Gastrocnemius medialis (tissue), 4 donors: ENCODE results near the gene CAVIN2. TPM values are rescaled to one million over a fixed set of nuclear protein-coding genes. Genes with fewer than 3 reads are reported as not detected.

Source experiments
- ATAC-seq, 2 donors: fragments of 150-250 bp; one replicate each; pipeline ENCODE4 v1.9.1; 2016
- DNase-seq, 2 donors: peaks; one replicate each; pipeline ENCODE4 v3.0.0-alpha.2; 2019
- H3K27ac ChIP-seq, 4 donors: fragments of 200-600 bp; sonication (generic); 1 replicate in 1 of 4; 2 replicates in 3 of 4; pipeline ENCODE4 v1.5.1; 2016 to 2018; ENCODE audit warnings: mild to moderate bottlenecking in 2 of 4, moderate library complexity in 1 of 4
- H3K27me3 ChIP-seq, 3 donors: fragments of 200-600 bp; sonication (generic) in 2 of 3; 1 replicate in 1 of 3; 2 replicates in 2 of 3; pipeline versions ENCODE4 v1.5.1 to v1.6.0; 2016 to 2019; ENCODE audit warnings: mild to moderate bottlenecking in 1 of 3, moderate library complexity in 1 of 3
- H3K36me3 ChIP-seq, 2 donors: fragments of 200-600 bp; sonication (generic) in 1 of 2; one replicate each; pipeline ENCODE4 v1.5.1; 2017 to 2018
- H3K4me1 ChIP-seq, 2 donors: fragments of 200-600 bp; sonication (generic) in 1 of 2; one replicate each; pipeline ENCODE4 v1.5.1; 2016 to 2017; ENCODE audit warnings: mild to moderate bottlenecking in 2 of 2
- H3K4me3 ChIP-seq, 4 donors: fragments of 200-600 bp; sonication (generic) in 3 of 4; 1 replicate in 1 of 4; 2 replicates in 3 of 4; pipeline ENCODE4 v1.5.1; 2016 to 2019; ENCODE audit warnings: mild to moderate bottlenecking in 2 of 4
- H3K9me3 ChIP-seq, 3 donors: fragments of 200-600 bp; sonication (generic) in 2 of 3; 1 replicate in 1 of 3; 2 replicates in 2 of 3; pipeline ENCODE4 v1.5.1; 2016 to 2019
- POLR2A ChIP-seq, 2 donors: fragments of 450-650 bp; IDR thresholded peaks; one replicate each; pipeline ENCODE4 v1.6.1; 2017; ENCODE audit warnings: antibody characterized with exemption in 2 of 2, mild to moderate bottlenecking in 2 of 2, moderate library complexity in 2 of 2
- in situ Hi-C, 4 donors: fragments of 200-750 bp; cut with MboI; loops; one replicate each; pipeline versions ENCODE4 v1.15.0 to v1.8.0; 2017; ENCODE audit warnings: low sequenced_read_pairs in 4 of 4
- intact Hi-C: fragments of 100-400 bp; cut with DNase I; formaldehyde crosslinking; loops from one replicate; pipeline ENCODE4 v1.15.1; 2023; ENCODE audit warnings: low total_unique reads
- total RNA-seq, 4 donors: library from RNA; depleted of rRNA; stranded (reverse); fragments of >200 nt; gene quantifications; one replicate each; pipeline versions ENCODE4 v1.1.0 to v1.2.3, GENCODE V29; 2016
- TF ChIP-seq, protein P1 (sequence below), 5 experiments: fragments of 450-650 bp in 3 of 5; fragments of 200-600 bp in 2 of 5; sonication (generic) in 2 of 5; IDR thresholded peaks in 4 of 5; conservative IDR thresholded peaks in 1 of 5; 1 replicate in 4 of 5; 2 replicates in 1 of 5; pipeline ENCODE4 v1.5.1; 2016 to 2019; ENCODE audit warnings: antibody characterized with exemption in 5 of 5, mild to moderate bottlenecking in 3 of 5, moderate library complexity in 3 of 5

The CAVIN2 gene
- total RNA-seq, 4 donors from 2014 or later = 15.1 to 35.4 (median 31.1) TPM

DNA sequence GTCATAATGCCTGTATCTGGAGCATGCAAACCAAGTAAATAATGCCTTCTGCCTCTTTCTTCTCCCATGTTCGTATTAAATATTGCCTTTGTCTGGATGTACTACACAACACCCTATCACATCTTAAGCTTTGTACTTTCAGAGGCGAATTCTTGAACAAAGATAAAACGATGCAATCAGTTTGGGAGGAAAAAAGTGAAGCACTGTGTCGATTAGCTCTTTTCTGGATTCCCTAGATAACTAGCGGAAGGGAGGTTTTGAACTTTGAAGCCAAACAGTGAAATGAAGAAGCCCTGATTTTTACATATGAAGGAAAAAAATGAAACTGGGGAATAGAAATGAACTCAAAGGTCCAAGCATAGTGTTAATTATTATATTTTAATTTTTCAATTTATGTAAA, 44.7 kb downstream of the CAVIN2 start:
- ATAC-seq (no peak), DNase-seq (no peak)
- H3K27ac ChIP-seq = no peak overlapping the region
- H3K27me3 ChIP-seq = no peaks in the 10 kb centered on the region
- H3K9me3 ChIP-seq = no peaks in the 10 kb centered on the region
- no peaks in the 10 kb centered on the region for H3K4me1 ChIP-seq
- no peaks in the 10 kb centered on the region for H3K36me3 ChIP-seq
- TF ChIP-seq, protein P1, sequence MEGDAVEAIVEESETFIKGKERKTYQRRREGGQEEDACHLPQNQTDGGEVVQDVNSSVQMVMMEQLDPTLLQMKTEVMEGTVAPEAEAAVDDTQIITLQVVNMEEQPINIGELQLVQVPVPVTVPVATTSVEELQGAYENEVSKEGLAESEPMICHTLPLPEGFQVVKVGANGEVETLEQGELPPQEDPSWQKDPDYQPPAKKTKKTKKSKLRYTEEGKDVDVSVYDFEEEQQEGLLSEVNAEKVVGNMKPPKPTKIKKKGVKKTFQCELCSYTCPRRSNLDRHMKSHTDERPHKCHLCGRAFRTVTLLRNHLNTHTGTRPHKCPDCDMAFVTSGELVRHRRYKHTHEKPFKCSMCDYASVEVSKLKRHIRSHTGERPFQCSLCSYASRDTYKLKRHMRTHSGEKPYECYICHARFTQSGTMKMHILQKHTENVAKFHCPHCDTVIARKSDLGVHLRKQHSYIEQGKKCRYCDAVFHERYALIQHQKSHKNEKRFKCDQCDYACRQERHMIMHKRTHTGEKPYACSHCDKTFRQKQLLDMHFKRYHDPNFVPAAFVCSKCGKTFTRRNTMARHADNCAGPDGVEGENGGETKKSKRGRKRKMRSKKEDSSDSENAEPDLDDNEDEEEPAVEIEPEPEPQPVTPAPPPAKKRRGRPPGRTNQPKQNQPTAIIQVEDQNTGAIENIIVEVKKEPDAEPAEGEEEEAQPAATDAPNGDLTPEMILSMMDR (IDR thresholded peaks at IDR 0.05 in 4 of 5, conservative IDR thresholded peaks at IDR 0.05 in 1 of 5) = no peak
- TF ChIP-seq POLR2A (IDR thresholded peaks at IDR 0.05) = no peak
- in situ Hi-C loops = loop anchor here in 1 of 4 donors (10.0 kb wide), 1 partner anchor 353 kb away; no protein-coding TSS in a partner anchor
- H3K4me3 ChIP-seq = no peak overlapping the region
- intact Hi-C loops = no loop called here

DNA sequence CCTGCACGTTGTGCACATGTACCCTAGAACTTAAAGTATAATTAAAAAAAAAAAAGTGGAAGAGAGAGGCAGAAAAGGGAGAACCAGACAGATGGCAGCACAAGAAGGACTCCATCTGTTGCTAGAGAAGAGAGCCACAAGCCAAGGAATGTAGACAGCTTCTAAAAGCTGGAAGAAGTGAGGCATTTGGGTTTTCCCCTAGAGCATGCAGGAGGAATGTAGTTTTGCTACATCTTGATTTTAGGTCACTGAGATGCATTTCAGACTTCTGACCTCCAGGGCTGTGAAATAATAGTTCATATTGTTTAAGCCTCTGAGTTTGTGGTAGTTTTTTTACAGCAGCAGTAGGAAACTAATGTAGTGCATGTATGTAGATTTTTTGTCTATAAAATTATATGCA, 46.0 kb downstream of the CAVIN2 start:
- H3K36me3 ChIP-seq = no peaks in the 10 kb centered on the region
- intact Hi-C loops (no loop called here), in situ Hi-C loops (loop anchor here in 1 of 4 donors (10.0 kb wide), 1 partner anchor 354 kb away; no protein-coding TSS in a partner anchor)
- no peaks in the 10 kb centered on the region for H3K4me1 ChIP-seq
- ATAC-seq (no peak), DNase-seq (no peak)
- H3K27me3 ChIP-seq = no peaks in the 10 kb centered on the region
- no peak overlapping the region for H3K4me3 ChIP-seq
- no peaks in the 10 kb centered on the region for H3K9me3 ChIP-seq
- H3K27ac ChIP-seq = no peak overlapping the region
- TF ChIP-seq, protein P1 (IDR thresholded peaks at IDR 0.05 in 4 of 5, conservative IDR thresholded peaks at IDR 0.05 in 1 of 5) = no peak
- TF ChIP-seq POLR2A (IDR thresholded peaks at IDR 0.05) = no peak

DNA sequence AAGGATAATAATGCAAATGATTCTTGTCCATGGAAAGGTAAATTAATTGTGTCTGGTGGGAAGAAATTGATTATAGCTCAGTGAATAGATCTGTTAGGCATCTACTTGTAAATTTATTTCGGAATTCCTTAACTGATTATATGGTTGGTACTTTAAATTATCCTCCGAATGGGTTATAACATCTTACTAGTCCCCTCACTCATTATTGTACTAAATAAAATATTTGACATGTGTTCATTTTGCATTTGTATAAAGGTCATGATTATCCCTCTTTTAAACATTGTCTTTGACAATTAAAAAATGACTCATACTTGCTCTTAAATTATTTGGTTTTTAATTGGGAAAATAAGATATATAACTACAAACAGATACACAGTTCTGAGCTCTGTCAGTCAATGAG, 47.4 kb downstream of the CAVIN2 start:
- in situ Hi-C loops (no loop called here), intact Hi-C loops (no loop called here)
- Histone ChIP-seq H3K4me3 (no peak overlapping the region), H3K4me1 (no peaks in the 10 kb centered on the region), H3K27ac (no peak overlapping the region), H3K36me3 (no peaks in the 10 kb centered on the region), H3K9me3 (no peaks in the 10 kb centered on the region), H3K27me3 (no peaks in the 10 kb centered on the region)
- DNase-seq (no peak), ATAC-seq (no peak)
- TF ChIP-seq POLR2A (IDR thresholded peaks at IDR 0.05) = no peak
- TF ChIP-seq, protein P1 (IDR thresholded peaks at IDR 0.05 in 4 of 5, conservative IDR thresholded peaks at IDR 0.05 in 1 of 5) = no peak

DNA sequence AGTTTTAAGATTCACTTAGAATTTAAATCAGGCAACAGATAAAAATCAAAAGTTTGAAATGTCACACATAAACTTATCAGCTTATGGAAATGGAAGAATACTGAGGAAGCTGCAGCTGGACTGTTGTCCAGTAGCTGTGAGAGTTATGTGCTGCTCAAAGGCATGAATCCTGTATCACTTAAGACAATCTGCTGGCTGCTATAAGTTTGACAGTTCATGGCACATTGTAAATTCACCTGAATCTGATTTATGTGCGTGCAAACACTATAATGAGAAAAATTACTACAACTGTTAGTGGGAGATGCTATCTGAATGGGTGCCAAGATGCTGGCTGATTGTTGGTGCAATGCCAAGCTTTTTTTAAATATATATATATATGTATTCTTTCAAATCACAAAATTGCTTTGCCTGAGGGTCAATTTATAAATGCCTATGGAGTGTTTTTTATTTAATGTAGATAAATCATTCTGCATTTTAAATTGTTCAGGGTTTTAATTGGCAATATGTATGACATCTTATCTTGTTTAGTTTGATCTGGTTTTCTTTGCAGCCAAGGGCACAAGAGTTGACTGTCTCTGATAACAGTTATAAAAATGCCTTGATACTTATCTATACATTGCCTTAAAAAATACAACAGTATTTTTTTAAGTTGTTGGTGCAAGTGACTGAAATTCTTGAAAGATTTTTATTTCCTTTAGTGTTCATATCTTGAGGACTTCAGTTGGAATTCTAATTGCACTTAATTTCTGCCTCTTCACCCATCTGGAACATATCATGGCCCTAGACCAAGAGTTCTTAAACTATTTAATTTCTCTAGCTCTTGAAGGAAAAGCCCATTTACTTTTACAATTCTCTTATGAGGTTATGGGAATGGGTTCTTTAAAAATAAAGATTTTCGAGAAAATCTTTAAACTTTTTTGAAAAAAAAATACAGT, 48.7 kb downstream of the CAVIN2 start:
- Histone ChIP-seq H3K4me3 (no peak overlapping the region), H3K27me3 (no peaks in the 10 kb centered on the region), H3K27ac (no peak overlapping the region), H3K9me3 (no peaks in the 10 kb centered on the region), H3K4me1 (no peaks in the 10 kb centered on the region), H3K36me3 (no peaks in the 10 kb centered on the region)
- intact Hi-C loops = no loop called here
- DNase-seq (no peak), ATAC-seq (no peak)
- in situ Hi-C loops = no loop called here
- TF ChIP-seq, protein P1 (IDR thresholded peaks at IDR 0.05 in 4 of 5, conservative IDR thresholded peaks at IDR 0.05 in 1 of 5) = no peak
- no peak for TF ChIP-seq POLR2A (IDR thresholded peaks at IDR 0.05)
